K562 (cell line): ENCODE data around the gene LHCGR. TPM values are rescaled to one million over a fixed set of nuclear protein-coding genes. Genes with fewer than 3 reads are reported as not detected.

Source experiments
- ATAC-seq: fragments of 200-7000 bp; cut with Tn5 transposase; 3 replicates; pipeline ENCODE4 v1.9.1; 2020; ENCODE audit warnings: moderate library complexity
- BruUV-seq: library from RNA; stranded (reverse); fragments of 400-500 nt; replicated peaks from 2 replicates; lab custom pipeline; 2021; lab: Mats Ljungman, UMichigan
- CTCF ChIA-PET: fragments of 300-600 bp; formaldehyde crosslinking; extraction: SDS; loops from one replicate; lab custom pipeline; 2021; ENCODE audit warnings: low intra/inter-chr PET ratio; lab: Yijun Ruan, JAX
- POLR2A ChIA-PET: fragments of 300-600, 350-650 bp; sonication (Branson Sonifier 250); formaldehyde crosslinking; extraction: SDS; loops from one replicate; lab custom pipeline; 2021; ENCODE audit warnings: antibody characterized with exemption, inconsistent platforms; lab: Yijun Ruan, JAX
- DNase-seq, 4 experiments: peaks; one replicate each; pipeline versions ENCODE4 v3.0.0 to v3.0.0-alpha.2; 2011 to 2018; ENCODE audit warnings: low spot score in 3 of 4, mixed read lengths in 3 of 4; ENCODE audit errors: extremely low read depth in 1 of 4
- FAIRE-seq: peaks from 2 replicates; lab custom pipeline; 2011; peaks lifted over from hg19 to GRCh38; lab: Jason Lieb, UNC
- H2AFZ ChIP-seq: 2 replicates; pipeline ENCODE4 v1.6.0; 2011; ENCODE audit warnings: low read depth, low read length, control low read depth, inconsistent platforms
- H3K27ac ChIP-seq: fragments of 200-600 bp; 3 replicates; pipeline ENCODE4 v1.8.0; 2011; ENCODE audit warnings: low read depth, mild to moderate bottlenecking, control low read depth, inconsistent platforms, low read length, moderate library complexity, mixed read lengths; ENCODE audit errors: extremely low read depth
- H3K27me3 ChIP-seq, 2 experiments: fragments of 300-600 bp in 1 of 2; 2 replicates in 1 of 2; 3 replicates in 1 of 2; pipeline versions ENCODE4 v1.6.0 to v1.8.0; 2011; ENCODE audit warnings: inconsistent platforms in 2 of 2, low read length in 2 of 2, mild to moderate bottlenecking in 1 of 2, mixed read lengths in 1 of 2, moderate library complexity in 1 of 2; ENCODE audit not compliant: control insufficient read depth in 2 of 2, insufficient read depth in 2 of 2
- H3K36me3 ChIP-seq: fragments of 300-600 bp; 3 replicates; pipeline ENCODE4 v1.8.0; 2011; ENCODE audit warnings: mild to moderate bottlenecking, low read length, inconsistent platforms; ENCODE audit not compliant: control insufficient read depth, insufficient read depth
- H3K4me1 ChIP-seq, 2 experiments: fragments of 200-600 bp in 1 of 2; replicated peaks in 1 of 2; 2 replicates in 1 of 2; 3 replicates in 1 of 2; pipeline versions ENCODE4 v1.5.1 to v1.8.0; 2011; ENCODE audit warnings: inconsistent platforms in 2 of 2, low read length in 2 of 2, mild to moderate bottlenecking in 1 of 2, mixed read lengths in 1 of 2, moderate library complexity in 1 of 2; ENCODE audit not compliant: control insufficient read depth in 2 of 2, insufficient read depth in 2 of 2
- H3K4me2 ChIP-seq: 2 replicates; pipeline ENCODE4 v1.6.1; 2011; ENCODE audit warnings: low read length, control low read depth, inconsistent platforms, mixed read lengths; ENCODE audit not compliant: insufficient read depth
- H3K4me3 ChIP-seq: fragments of 200-600 bp; sonication (generic), shearing (Covaris generic); 2 replicates; pipeline ENCODE4 v1.5.1; 2016; ENCODE audit warnings: control low read depth, inconsistent platforms
- H3K79me2 ChIP-seq: fragments of 200-600 bp; 3 replicates; pipeline ENCODE4 v1.8.0; 2011; ENCODE audit warnings: low read length, inconsistent platforms; ENCODE audit not compliant: control insufficient read depth, insufficient read depth
- H3K9ac ChIP-seq, 2 experiments: 2 replicates each; pipeline versions ENCODE4 v1.6.0 to v1.6.1; 2011; ENCODE audit warnings: low read depth in 2 of 2, low read length in 2 of 2, control low read depth in 1 of 2, inconsistent platforms in 1 of 2, mild to moderate bottlenecking in 1 of 2, mixed read lengths in 1 of 2; ENCODE audit not compliant: insufficient read depth in 1 of 2
- H3K9me1 ChIP-seq: one replicate; pipeline ENCODE4 v1.6.0; 2011; ENCODE audit warnings: inconsistent platforms, mild to moderate bottlenecking, low read length, moderate library complexity; ENCODE audit not compliant: control insufficient read depth, insufficient read depth
- H3K9me3 ChIP-seq: replicated peaks from 2 replicates; pipeline ENCODE4 v1.5.1; 2011; ENCODE audit warnings: low read depth, low read length, inconsistent platforms; ENCODE audit not compliant: control insufficient read depth, insufficient read depth
- H4K20me1 ChIP-seq: replicated peaks from 2 replicates; pipeline ENCODE4 v1.6.1; 2011; ENCODE audit warnings: low read length, inconsistent platforms, mixed read lengths; ENCODE audit not compliant: control insufficient read depth, insufficient read depth
- PBX2 ChIP-seq, 2 experiments: IDR thresholded peaks in 1 of 2; conservative IDR thresholded peaks in 1 of 2; 2 replicates each; pipeline ENCODE4 v1.6.1; 2016; ENCODE audit warnings: low read depth in 2 of 2, mild to moderate bottlenecking in 1 of 2, missing compliant biosample characterization in 1 of 2, missing genetic modification characterization in 1 of 2, moderate library complexity in 1 of 2
- SREBF2 ChIP-seq: sonication (generic); formaldehyde crosslinking; IDR thresholded peaks from 2 replicates; pipeline ENCODE4 v1.4.0; 2020; ENCODE audit warnings: mild to moderate bottlenecking, missing genetic modification reagents
- STAT6 ChIP-seq: sonication (generic); formaldehyde crosslinking; IDR thresholded peaks from 2 replicates; pipeline ENCODE4 v1.8.1; 2023; ENCODE audit warnings: mild to moderate bottlenecking, missing genetic modification reagents
- ZBTB26 ChIP-seq: fragments of 450-650 bp; formaldehyde crosslinking; IDR thresholded peaks from 2 replicates; pipeline ENCODE4 v1.4.0; 2022; ENCODE audit warnings: missing genetic modification characterization
- WGBS: fragments of 100-300 bp; shearing (Covaris generic); methylation state at CpG from one replicate; pipeline ENCODE4 v1.1.6; 2016; ENCODE audit warnings: low coverage, mixed read lengths; ENCODE audit not compliant: insufficient coverage; ENCODE audit errors: missing lambda C conversion rate; 5-methylcytosine and 5-hydroxymethylcytosine counted together
- in situ Hi-C: fragments of 300-500 bp; cut with MboI; formaldehyde crosslinking; loops from 4 replicates; pipeline ENCODE4 v1.15.0; 2018; ENCODE audit warnings: inconsistent platforms, mixed read lengths
- intact Hi-C: fragments of 100-400 bp; cut with micrococcal nuclease; formaldehyde crosslinking; loops from 2 replicates; pipeline ENCODE4 v1.14.2; 2022
- polyA plus RNA-seq, 8 experiments: library from polyadenylated mRNA; depleted of rRNA in 4 of 8; stranded (reverse) in 5 of 8; unstranded in 3 of 8; fragments of >200 nt; fragmentation: Nextera tagmentation in 2 of 8; fragmentation: Illumina TruSeq in 1 of 8; extraction: Ambion mirVana in 2 of 8; extraction: Trizol in 1 of 8; gene quantifications; 2 replicates each; pipeline versions ENCODE4 v1.2.1 to v1.2.3, GENCODE V29; 2011 to 2014; ENCODE audit warnings: inconsistent platforms in 1 of 8, missing spikeins in 1 of 8
- total RNA-seq, 7 experiments: library from RNA; depleted of rRNA in 6 of 7; stranded (reverse); fragments of >200 nt in 6 of 7; fragmentation: Illumina TruSeq in 2 of 7; extraction: Trizol in 2 of 7; gene quantifications; 2 replicates each; pipeline versions ENCODE4 v1.2.1 to v1.2.3, GENCODE V29; 2011 to 2021; ENCODE audit warnings: low replicate concordance in 1 of 7

Gene LHCGR
- total and polyA plus RNA-seq, 9 of the 15 experiments (the other 6 are each of a cell fraction or from before 2014, with no cell fraction given): not detected

- FAIRE-seq: no peak
- Histone ChIP-seq H3K79me2 (no peaks in the 10 kb centered on the region), H3K27ac (no peak overlapping the region), H3K4me2 (no peak overlapping the region), H3K4me3 (no peak overlapping the region), H3K36me3 (no peaks in the 10 kb centered on the region), H3K9ac (no peak overlapping the region), H4K20me1 (no peaks in the 10 kb centered on the region), H3K9me3 (no peaks in the 10 kb centered on the region), H2AFZ (no peak overlapping the region), H3K27me3 (peaks cover 0 to 5% of the 10 kb centered on the region in 2 experiments; a peak in 2 of 5 replicates), H3K9me1 (no peaks in the 10 kb centered on the region), H3K4me1 (no peaks in the 10 kb centered on the region)
- DNase-seq: no peak
- CTCF ChIA-PET: no interaction called here
- WGBS: 3% methylated on average over 4 of the region's 4 CpGs
- TF ChIP-seq SREBF2 (CRISPR knock-in tag): no peak
- in situ Hi-C loops (no loop called here), intact Hi-C loops (no loop called here)
- no TSS peak for BruUV-seq
- no peak for ATAC-seq
- POLR2A ChIA-PET: no interaction called here
These were observed 62.5 kb downstream of the LHCGR start for GRCh38 chr2:48693066-48693465.

- Histone ChIP-seq H3K4me3 (no peak overlapping the region), H3K36me3 (no peaks in the 10 kb centered on the region), H4K20me1 (no peaks in the 10 kb centered on the region), H3K4me2 (no peak overlapping the region), H3K4me1 (no peaks in the 10 kb centered on the region), H3K27me3 (peaks cover 0 to 5% of the 10 kb centered on the region in 2 experiments; a peak in 2 of 5 replicates), H3K9me3 (no peaks in the 10 kb centered on the region), H3K27ac (no peak overlapping the region), H3K9ac (no peak overlapping the region), H3K79me2 (no peaks in the 10 kb centered on the region), H3K9me1 (no peaks in the 10 kb centered on the region), H2AFZ (no peak overlapping the region)
- in situ Hi-C loops: no loop called here
- intact Hi-C loops: no loop called here
- no peak for FAIRE-seq
- DNase-seq: no peak
- CTCF ChIA-PET: no interaction called here
- no peak for ATAC-seq
- 4% methylated on average over 3 of the region's 3 CpGs for WGBS
- POLR2A ChIA-PET: no interaction called here
- BruUV-seq: no TSS peak
- TF ChIP-seq ZBTB26 (no peak), PBX2 (CRISPR knock-in tag; IDR thresholded peaks at IDR 0.05; ENCODE audit: low read depth) (no peak), PBX2 (tag; conservative IDR thresholded peaks at IDR 0.05; ENCODE audit: low read depth) (no peak), STAT6 (CRISPR knock-in tag) (no peak)
These were observed 63.4 kb downstream of the LHCGR start for GRCh38 chr2:48691935-48692691.
